Transverse colon (tissue), 3 donors: ENCODE results near the gene SEC31A.

Experiments used
- CTCF ChIP-seq, 5 experiments: fragments of 200-600 bp in 3 of 5; fragments of 450-650 bp in 2 of 5; sonication (generic) in 3 of 5; IDR thresholded peaks; 1 replicate in 2 of 5; 2 replicates in 3 of 5; pipeline ENCODE4 v1.5.1; 2016 to 2017; ENCODE audit warnings: antibody characterized with exemption in 5 of 5, inconsistent platforms in 3 of 5, mild to moderate bottlenecking in 2 of 5, moderate library complexity in 1 of 5
- EP300 ChIP-seq: sonication (generic); formaldehyde crosslinking; IDR thresholded peaks from one replicate; pipeline ENCODE4 v1.6.1; 2017; ENCODE audit warnings: antibody characterized with exemption, low read depth
- POLR2A ChIP-seq: fragments of 450-650 bp; IDR thresholded peaks from one replicate; pipeline ENCODE4 v1.6.1; 2016; ENCODE audit warnings: antibody characterized with exemption, mild to moderate bottlenecking, moderate library complexity

DNA sequence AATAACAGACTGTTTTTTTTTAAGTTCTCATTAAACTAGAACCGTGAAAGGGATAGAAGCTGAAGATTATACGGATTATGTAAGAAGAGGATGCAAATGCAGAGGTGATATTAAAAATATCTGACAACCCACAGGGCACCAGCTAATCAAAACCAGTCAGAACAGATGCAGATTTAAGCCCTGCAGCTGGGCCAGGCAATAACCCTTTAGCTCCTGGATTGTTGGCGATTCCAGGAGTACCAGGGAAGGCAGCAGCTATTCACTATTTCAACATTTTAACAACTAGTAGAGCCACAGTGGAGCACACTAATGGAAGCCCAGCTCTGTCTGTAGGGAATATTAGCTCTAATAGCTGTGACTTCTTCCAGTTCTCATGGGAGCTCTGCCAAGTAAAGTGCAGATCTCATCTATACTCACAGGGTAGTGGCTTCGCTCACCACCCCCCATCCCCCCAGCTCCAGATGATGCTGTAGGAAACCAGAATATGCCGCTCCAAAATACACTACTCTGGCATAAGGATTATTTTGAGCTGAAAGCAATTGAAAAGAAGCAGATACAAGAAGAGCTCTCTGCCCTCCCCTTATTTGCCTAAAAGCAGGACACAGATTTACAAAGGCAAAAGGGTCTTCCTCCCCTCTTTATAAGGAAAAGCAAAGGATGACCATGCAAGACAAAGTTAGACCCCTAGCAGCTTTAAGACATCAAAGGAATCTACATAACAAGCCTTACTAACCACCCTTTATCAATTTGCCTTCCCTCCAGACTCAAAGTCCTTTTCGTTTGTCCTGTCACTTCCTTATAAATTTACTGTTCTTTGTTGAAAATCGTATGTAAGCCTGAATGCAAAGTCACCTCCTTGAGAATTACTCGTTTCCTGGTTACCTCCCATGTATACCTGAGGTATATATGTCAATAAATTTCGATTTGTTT is 106.0 kb downstream of the SEC31A start:
- TF ChIP-seq CTCF (IDR thresholded peaks at IDR 0.05): no peak
- no peak for TF ChIP-seq POLR2A
- no peak for TF ChIP-seq EP300
